Activated CD8-positive, alpha-beta memory T cell treated with anti-CD3 and anti-CD28 coated beads, Interleukin-2, amount 50 U/mL, for 48 hours (primary cell): ENCODE measurements around the gene KLRK1.
A peak's percentile ranks its signal among the peaks of the same experiment; 100 is the strongest.
"Not testable (repeated sequence)": the region's sequence is repeated elsewhere in the genome, so short reads cannot be mapped to it uniquely, and the experiment has no call there.

Source experiments
- DNase-seq: peaks from one replicate; pipeline ENCODE4 v3.0.0-alpha.2; 2020

Gene KLRK1

DNA sequence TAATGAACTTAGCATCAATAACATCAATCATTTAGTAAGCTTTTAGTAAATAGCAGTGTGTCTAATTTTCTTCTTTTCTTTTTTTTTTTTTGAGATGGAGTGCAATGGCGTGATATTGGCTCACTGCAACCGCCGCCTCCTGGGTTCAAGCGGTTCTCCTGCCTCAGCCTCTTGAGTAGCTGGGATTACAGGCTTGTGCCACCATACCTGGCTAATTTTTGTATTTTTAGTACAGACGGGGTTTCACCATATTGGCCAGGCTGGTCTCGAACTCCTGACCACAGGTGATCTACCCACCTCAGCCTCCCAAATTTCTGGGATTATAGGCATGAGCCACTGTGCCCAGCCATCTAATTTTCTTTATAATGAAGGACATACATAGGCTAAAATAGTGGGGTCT lies 2.3 kb downstream of the KLRK1 start:
- peak; percentile 55 for DNase-seq

GRCh38 chr12:10386857-10387256 lies 3.0 kb downstream of the KLRK1 start:
- DNase-seq, result no peak

DNA sequence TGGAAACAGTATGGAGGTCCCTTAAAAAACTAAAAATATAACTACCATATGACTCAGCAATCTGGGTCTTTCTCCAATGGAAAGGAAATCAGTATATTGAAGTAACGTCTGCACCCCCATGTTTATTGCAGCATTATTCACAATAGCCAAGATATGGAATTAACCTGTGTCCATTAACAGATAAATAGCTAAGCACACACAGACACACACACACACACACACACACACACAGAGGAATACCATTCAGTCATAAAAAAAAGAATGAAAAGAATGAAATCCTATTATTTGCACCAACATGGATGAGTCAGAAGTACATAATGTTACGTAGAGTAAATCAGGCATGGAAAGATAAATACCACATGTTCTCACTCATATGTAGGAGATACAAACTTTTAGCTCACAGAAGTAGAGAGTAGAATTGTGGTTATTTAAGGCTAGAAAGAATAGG lies 4.7 kb downstream of the KLRK1 start:
- no peak for DNase-seq

GRCh38 chr12:10384191-10384590 lies 5.7 kb downstream of the KLRK1 start:
- no peak for DNase-seq

- DNase-seq, result peak; percentile 56
Measured at GRCh38 chr12:10381928-10382628, 7.8 kb downstream of the KLRK1 start.

DNA sequence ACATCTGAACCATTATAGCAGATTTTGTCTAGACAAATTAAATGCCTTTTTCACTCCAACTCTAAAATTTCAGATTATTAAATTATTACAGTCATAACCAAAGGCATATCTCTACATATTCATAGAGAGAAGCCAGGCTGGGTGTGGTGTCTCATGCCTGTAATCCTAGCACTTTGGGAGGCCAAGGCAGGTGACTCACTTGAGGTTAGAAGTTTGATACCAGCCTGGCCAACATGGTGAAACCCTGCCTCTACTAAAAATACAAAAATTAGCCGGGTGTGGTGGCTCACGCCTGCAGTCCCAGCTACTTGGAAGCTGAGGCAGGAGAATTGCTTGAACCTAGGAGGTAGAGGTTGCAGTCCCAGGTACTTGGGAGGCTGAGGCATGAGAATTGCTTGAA lies 11.1 kb downstream of the KLRK1 start:
- peak; percentile 64 for DNase-seq

DNA sequence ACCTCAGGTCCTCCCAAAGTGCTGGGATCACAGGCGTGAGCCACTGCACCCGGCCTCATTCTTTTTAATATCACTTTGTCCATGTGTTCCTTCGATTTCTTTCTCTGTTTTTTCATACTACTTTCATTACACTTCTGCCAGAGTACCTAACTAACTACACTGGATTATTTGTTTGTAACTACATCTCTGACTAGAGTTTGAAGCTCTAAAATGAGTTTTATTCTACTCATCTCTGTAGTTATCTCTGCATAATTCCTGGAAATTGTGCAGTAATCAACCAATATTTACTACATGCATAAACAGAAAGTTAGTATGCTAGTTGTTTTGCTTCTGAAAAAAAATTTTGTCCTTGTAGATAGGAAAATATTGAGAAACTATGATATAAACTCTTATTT lies 15.2 kb downstream of the KLRK1 start:
- no peak for DNase-seq

GRCh38 chr12:10372559-10372958 lies 17.3 kb downstream of the KLRK1 start:
- DNase-seq, result no peak

DNA sequence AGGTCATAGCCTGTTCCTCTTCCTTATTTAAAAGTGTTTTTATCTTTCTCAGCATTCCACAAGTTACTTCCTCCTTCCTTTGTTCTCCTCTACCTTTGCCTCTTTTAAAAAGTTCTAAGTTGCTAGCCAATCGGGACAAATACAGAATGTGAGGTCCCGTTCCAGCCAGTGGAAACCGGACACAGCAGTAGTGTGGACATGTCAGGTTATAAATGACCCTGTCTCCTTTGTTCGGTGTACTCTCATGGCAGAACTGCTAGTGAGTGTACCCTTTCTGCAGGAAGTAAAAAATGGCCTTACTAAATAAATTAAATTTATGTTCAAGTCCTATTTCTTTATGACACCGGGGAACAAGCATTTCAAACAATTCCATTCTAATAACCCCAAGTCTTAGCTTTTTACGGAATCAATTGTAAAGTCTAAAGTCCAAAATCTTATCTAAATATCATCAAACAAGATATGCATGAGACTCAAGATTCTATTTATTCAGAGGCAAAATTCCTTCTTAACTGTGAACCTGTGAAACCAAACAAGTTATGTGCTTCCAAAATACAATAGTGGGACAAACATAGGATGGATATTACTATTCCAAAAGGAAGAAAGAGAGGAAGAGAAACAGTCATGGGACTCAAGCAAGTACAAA lies 17.8 kb downstream of the KLRK1 start:
- DNase-seq, result not testable (repeated sequence)

GRCh38 chr12:10369557-10370415 lies 20.1 kb downstream of the KLRK1 start:
- DNase-seq, result peak; percentile 58

GRCh38 chr12:10368206-10369171 lies 21.4 kb downstream of the KLRK1 start:
- DNase-seq, result peak; percentile 52

DNA sequence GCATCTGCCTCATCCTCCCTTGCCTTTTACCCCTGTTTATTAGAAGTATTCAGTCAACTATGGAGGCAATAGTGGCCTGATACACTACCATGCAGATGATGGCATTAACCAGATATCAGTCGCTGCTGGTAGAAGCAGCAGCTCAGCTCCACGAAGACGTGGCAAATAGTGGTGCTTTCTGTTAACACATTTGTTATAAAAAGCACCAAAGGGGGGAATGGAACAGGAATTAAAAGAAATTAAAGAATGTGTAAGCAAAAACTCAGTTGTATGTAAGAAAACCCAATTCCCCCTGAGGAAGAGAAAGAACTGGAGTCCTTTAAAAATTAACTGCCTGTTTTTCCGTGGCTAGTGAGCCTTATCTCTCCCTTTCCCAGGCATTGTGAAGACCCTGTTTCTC lies 22.1 kb downstream of the KLRK1 start:
- not testable (repeated sequence) for DNase-seq

- DNase-seq, result no peak
Measured at GRCh38 chr12:10366875-10367274, 23.0 kb downstream of the KLRK1 start.

DNA sequence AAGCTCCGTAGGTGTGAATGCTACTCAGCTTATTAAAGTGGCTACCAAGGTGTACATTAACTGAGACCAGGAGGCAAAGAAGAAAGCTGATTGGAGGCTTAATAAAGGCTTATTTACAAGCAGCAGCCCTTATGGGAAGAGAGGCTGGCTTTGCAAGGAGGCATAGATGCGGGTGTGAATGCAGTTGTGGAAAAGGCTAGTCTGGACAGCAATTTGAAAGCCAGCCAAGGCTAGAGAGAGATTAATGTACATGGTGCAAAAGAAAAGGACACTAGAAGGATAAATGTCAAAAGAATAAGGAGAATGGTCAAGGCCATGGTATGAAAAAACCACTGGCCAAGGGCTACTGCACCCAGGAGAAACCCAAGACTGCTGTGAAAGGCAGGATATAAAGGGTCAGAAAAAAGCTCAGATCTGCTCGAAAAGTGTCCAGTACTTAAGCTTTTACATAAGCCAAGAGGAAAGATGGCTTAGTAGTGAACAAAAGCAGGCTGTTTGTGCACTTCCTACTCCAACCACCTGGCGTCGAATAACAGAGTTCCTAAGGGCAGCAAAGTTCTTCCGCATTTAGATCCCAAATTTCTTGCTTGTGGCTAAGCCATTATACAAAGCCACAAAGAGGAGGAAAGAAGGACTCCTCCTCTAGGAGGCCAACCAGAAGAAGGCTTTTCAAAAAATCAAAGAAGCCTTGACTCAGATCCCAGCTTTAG lies 24.0 kb downstream of the KLRK1 start:
- no peak for DNase-seq

- peak; percentile 70 for DNase-seq
Measured at GRCh38 chr12:10364815-10365622, 24.8 kb downstream of the KLRK1 start.

- peak; percentile 68 for DNase-seq
Measured at GRCh38 chr12:10363914-10364814, 25.7 kb downstream of the KLRK1 start.

DNA sequence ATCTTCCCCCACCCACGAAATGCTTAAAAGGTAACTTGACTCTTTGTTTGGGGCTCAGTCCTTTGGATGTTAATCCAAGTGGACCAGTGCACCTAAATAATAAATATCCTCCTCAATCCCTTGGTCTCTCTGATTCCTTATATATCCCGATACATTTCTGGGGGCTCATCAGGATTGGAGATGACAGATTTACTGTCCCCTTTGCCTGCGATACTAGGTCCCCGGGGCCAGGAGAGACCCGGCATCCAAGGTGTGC lies 26.3 kb downstream of the KLRK1 start:
- no peak for DNase-seq

GRCh38 chr12:10362828-10363657 lies 26.8 kb downstream of the KLRK1 start:
- DNase-seq, result no peak

DNA sequence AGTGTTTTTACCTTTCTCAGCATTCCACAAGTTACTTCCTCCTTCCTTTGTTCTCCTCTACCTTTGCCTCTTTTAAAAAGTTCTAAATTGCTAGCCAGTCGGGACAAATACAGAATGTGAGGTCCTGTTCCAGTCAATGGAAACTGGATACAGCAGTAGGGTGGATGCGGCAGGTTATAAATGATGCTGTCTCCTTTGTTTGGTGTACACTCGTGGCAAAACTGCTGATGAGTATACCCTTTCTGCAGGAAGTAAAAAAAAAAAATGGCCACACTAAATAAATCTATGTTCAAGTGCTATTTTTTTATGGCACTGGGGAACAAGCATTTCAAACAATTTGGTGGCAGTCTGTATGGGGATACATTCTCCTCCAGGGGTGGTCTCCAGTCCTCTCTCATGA lies 27.5 kb downstream of the KLRK1 start:
- DNase-seq, result no peak
